CD4-positive, CD25-positive, alpha-beta regulatory T cell (primary cell): Measurements from ENCODE around the gene UNK. TPM values are rescaled to one million over a fixed set of nuclear protein-coding genes. Genes with fewer than 3 reads are reported as not detected.

ENCODE experiments used
- ATAC-seq, 2 donors: fragments of 150-1000 bp; cut with Tn5 transposase; one replicate each; pipeline ENCODE4 v1.10.0; 2021; ENCODE audit warnings: low read depth in 2 of 2, moderate number of reproducible peaks in 2 of 2, moderate library complexity in 1 of 2
- DNase-seq, 3 donors: peaks; one replicate each; pipeline versions ENCODE4 v3.0.0 to v3.0.0-alpha.2; 2012 to 2022; ENCODE audit warnings: mixed read lengths in 1 of 3
- H3K27ac ChIP-seq: one replicate; pipeline ENCODE4 v1.7.0; 2013; ENCODE audit warnings: mild to moderate bottlenecking, low read length; ENCODE audit not compliant: insufficient read depth, poor library complexity, severe bottlenecking
- H3K27me3 ChIP-seq: one replicate; pipeline ENCODE4 v1.7.0; 2013; ENCODE audit warnings: low read length; ENCODE audit not compliant: control insufficient read depth, insufficient read depth
- H3K36me3 ChIP-seq: one replicate; pipeline ENCODE4 v1.7.0; 2013; ENCODE audit warnings: mild to moderate bottlenecking, low read length, moderate library complexity; ENCODE audit not compliant: control insufficient read depth, insufficient read depth
- H3K4me1 ChIP-seq: 2 replicates; pipeline ENCODE4 v1.7.0; 2013; ENCODE audit warnings: mild to moderate bottlenecking, low read length; ENCODE audit not compliant: insufficient read depth, control insufficient read depth, poor library complexity, severe bottlenecking
- H3K4me3 ChIP-seq: one replicate; pipeline ENCODE4 v1.7.0; 2013; ENCODE audit warnings: low read depth, mild to moderate bottlenecking, low read length, moderate library complexity
- H3K9me3 ChIP-seq, 2 experiments: 1 replicate in 1 of 2; 2 replicates in 1 of 2; pipeline ENCODE4 v1.7.0; 2013; ENCODE audit warnings: low read length in 2 of 2, mild to moderate bottlenecking in 1 of 2, moderate library complexity in 1 of 2; ENCODE audit not compliant: control insufficient read depth in 2 of 2
- H3K27ac Mint-ChIP-seq, 3 donors: one replicate each; pipeline ENCODE4 v1.8.0; 2020 to 2022; ENCODE audit warnings: mild to moderate bottlenecking in 3 of 3, mixed read lengths in 3 of 3, moderate library complexity in 2 of 3
- H3K27me3 Mint-ChIP-seq: one replicate; pipeline ENCODE4 v1.8.0; 2022; ENCODE audit warnings: mild to moderate bottlenecking, mixed read lengths
- H3K36me3 Mint-ChIP-seq: one replicate; pipeline ENCODE4 v1.8.0; 2020; ENCODE audit warnings: mixed read lengths
- H3K4me1 Mint-ChIP-seq, 4 donors: one replicate each; pipeline ENCODE4 v1.8.0; 2020 to 2022; ENCODE audit warnings: mixed read lengths in 4 of 4, mild to moderate bottlenecking in 1 of 4
- H3K4me3 Mint-ChIP-seq, 4 donors: one replicate each; pipeline ENCODE4 v1.8.0; 2020 to 2022; ENCODE audit warnings: mild to moderate bottlenecking in 4 of 4, mixed read lengths in 4 of 4, moderate library complexity in 3 of 4
- H3K9me3 Mint-ChIP-seq, 7 donors: one replicate each; pipeline ENCODE4 v1.8.0; 2020 to 2022; ENCODE audit warnings: mixed read lengths in 7 of 7, mild to moderate bottlenecking in 3 of 7, moderate library complexity in 2 of 7
- polyA plus RNA-seq, 4 donors: library from polyadenylated mRNA; unstranded; fragments of 300-500 nt; fragmentation: Illumina TruSeq; gene quantifications; one replicate each; pipeline ENCODE4 v1.2.3, GENCODE V29; 2021
- total RNA-seq: library from RNA; stranded (reverse); gene quantifications from one replicate; pipeline ENCODE4 v1.2.3, GENCODE V29; 2022

UNK gene
- total and polyA plus RNA-seq, 5 donors from 2014 or later = 15.3 to 33.9 (median 24.2) TPM

DNA sequence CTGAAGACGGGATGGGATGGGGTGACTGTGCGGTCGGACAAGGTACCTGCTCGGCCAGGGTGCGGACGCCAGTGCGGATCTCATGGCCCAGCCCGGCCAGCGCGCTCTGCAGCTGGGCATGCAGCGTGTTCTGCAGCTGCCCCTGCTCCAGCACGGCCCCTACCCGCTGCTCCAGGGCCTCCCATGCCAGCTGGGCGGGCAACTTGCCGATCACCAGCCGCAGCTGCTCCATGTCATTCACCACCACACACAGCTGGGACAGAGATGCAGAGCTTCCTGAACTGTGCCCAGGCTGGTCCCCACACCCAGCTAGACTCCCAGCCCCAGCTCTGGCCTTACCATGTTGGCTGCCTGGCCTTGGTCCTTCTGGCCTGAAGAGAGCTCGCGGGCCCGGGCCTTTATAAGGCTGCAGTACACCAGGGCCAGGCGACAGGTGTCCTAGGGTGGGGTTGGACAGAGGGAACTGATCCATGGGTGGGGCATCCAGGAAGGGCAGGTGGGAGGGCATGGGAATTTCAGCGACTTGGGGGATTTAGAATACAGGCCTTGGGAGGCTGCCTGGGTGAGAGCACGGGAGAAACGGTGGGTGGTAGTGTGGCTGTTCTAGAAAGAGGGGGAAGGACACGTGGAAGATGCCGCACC lies 49.8 kb downstream of the UNK start:
- ATAC-seq = no peak
- Mint-ChIP-seq H3K9me3 (no peaks in the 10 kb centered on the region), H3K27ac (peak overlapping the region; percentile 60 to 94 (median 92)), H3K4me3 (peak overlapping the region in 1 of 4 donors; percentile 50), H3K36me3 (peaks cover 9% of the 10 kb centered on the region), H3K4me1 (peaks cover 4 to 36% (median 20%) of the 10 kb centered on the region in 4 donors), H3K27me3 (no peaks in the 10 kb centered on the region)
- Histone ChIP-seq H3K4me1 (peaks cover 30% of the 10 kb centered on the region), H3K27ac (peak overlapping the region; percentile 89), H3K27me3 (no peaks in the 10 kb centered on the region), H3K9me3 (no peaks in the 10 kb centered on the region), H3K4me3 (no peak overlapping the region), H3K36me3 (peaks cover 61% of the 10 kb centered on the region)
- DNase-seq = no peak

- Mint-ChIP-seq H3K9me3 (no peaks in the 10 kb centered on the region), H3K36me3 (peaks cover 9% of the 10 kb centered on the region), H3K4me3 (peak overlapping the region in 1 of 4 donors; percentile 49), H3K27ac (peak overlapping the region in 2 of 3 donors; percentile 29 to 87), H3K27me3 (no peaks in the 10 kb centered on the region), H3K4me1 (peaks cover 4 to 37% (median 20%) of the 10 kb centered on the region in 4 donors)
- Histone ChIP-seq H3K4me1 (peaks cover 30% of the 10 kb centered on the region), H3K27me3 (no peaks in the 10 kb centered on the region), H3K36me3 (peaks cover 63% of the 10 kb centered on the region), H3K4me3 (no peak overlapping the region), H3K9me3 (no peaks in the 10 kb centered on the region), H3K27ac (peak overlapping the region; percentile 89)
- no peak for DNase-seq
- ATAC-seq = no peak
Observed at GRCh38 chr17:75834928-75835653, 50.5 kb downstream of the UNK start.

- peak overlapping the region in 1 of 3 donors; percentile 87 for H3K27ac Mint-ChIP-seq
- Histone ChIP-seq H3K4me1 (peaks cover 30% of the 10 kb centered on the region), H3K9me3 (no peaks in the 10 kb centered on the region), H3K27me3 (no peaks in the 10 kb centered on the region), H3K27ac (no peak overlapping the region), H3K36me3 (peaks cover 63% of the 10 kb centered on the region), H3K4me3 (no peak overlapping the region)
- ATAC-seq (no peak), DNase-seq (no peak)
- peaks cover 9% of the 10 kb centered on the region for H3K36me3 Mint-ChIP-seq
- peaks cover 4 to 37% (median 20%) of the 10 kb centered on the region in 4 donors for H3K4me1 Mint-ChIP-seq
- no peak overlapping the region for H3K4me3 Mint-ChIP-seq
- no peaks in the 10 kb centered on the region for H3K27me3 Mint-ChIP-seq
- H3K9me3 Mint-ChIP-seq = no peaks in the 10 kb centered on the region
Observed at GRCh38 chr17:75835654-75835987, 51.0 kb downstream of the UNK start.

DNA sequence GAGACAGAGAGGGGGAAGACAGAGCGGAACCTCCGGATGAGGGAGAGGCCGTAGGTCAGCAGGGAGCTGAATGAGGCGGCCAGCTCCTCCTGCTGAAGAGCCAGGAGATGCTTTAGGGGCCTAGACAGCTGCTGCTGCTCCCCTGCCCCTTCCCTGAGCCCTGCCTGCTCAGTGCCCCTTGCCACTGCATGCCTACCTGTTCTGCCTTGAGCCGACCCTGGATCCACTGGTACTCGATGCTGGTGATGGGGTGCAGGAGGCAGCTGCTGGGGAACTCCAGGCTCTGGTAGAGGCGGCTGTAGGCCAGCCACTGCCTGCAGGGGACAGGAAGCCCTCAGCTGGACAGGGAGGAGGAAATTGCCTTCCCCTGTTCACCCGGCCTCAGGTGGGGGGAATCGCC lies 52.0 kb downstream of the UNK start:
- no peak for ATAC-seq
- Histone ChIP-seq H3K4me1 (peaks cover 33% of the 10 kb centered on the region), H3K9me3 (no peaks in the 10 kb centered on the region), H3K27me3 (no peaks in the 10 kb centered on the region), H3K36me3 (peaks cover 60% of the 10 kb centered on the region), H3K4me3 (no peak overlapping the region), H3K27ac (no peak overlapping the region)
- Mint-ChIP-seq H3K27me3 (no peaks in the 10 kb centered on the region), H3K4me3 (no peak overlapping the region), H3K27ac (no peak overlapping the region), H3K9me3 (no peaks in the 10 kb centered on the region), H3K4me1 (peaks cover 4 to 37% (median 20%) of the 10 kb centered on the region in 4 donors), H3K36me3 (peaks cover 9% of the 10 kb centered on the region)
- no peak for DNase-seq

GRCh38 chr17:75837899-75838298 lies 53.3 kb downstream of the UNK start:
- H3K9me3 Mint-ChIP-seq = no peaks in the 10 kb centered on the region
- no peaks in the 10 kb centered on the region for H3K9me3 ChIP-seq
- peaks cover 5% of the 10 kb centered on the region for H3K36me3 Mint-ChIP-seq
- DNase-seq = no peak
- H3K4me1 ChIP-seq = peaks cover 32% of the 10 kb centered on the region
- no peak overlapping the region for H3K27ac ChIP-seq
- no peak overlapping the region for H3K4me3 ChIP-seq
- no peaks in the 10 kb centered on the region for H3K27me3 ChIP-seq
- H3K4me3 Mint-ChIP-seq = no peak overlapping the region
- H3K4me1 Mint-ChIP-seq = peaks cover 4 to 32% (median 13%) of the 10 kb centered on the region in 4 donors
- H3K27me3 Mint-ChIP-seq = no peaks in the 10 kb centered on the region
- no peak for ATAC-seq
- H3K36me3 ChIP-seq = peaks cover 61% of the 10 kb centered on the region
- H3K27ac Mint-ChIP-seq = peak overlapping the region in 1 of 3 donors; percentile 79

- Histone ChIP-seq H3K27ac (no peak overlapping the region), H3K4me1 (peaks cover 31% of the 10 kb centered on the region), H3K4me3 (no peak overlapping the region), H3K27me3 (no peaks in the 10 kb centered on the region), H3K9me3 (no peaks in the 10 kb centered on the region), H3K36me3 (peaks cover 61% of the 10 kb centered on the region)
- no peak for ATAC-seq
- peaks cover 1% of the 10 kb centered on the region for H3K36me3 Mint-ChIP-seq
- peaks cover 1 to 31% (median 9%) of the 10 kb centered on the region in 4 donors for H3K4me1 Mint-ChIP-seq
- no peaks in the 10 kb centered on the region for H3K27me3 Mint-ChIP-seq
- DNase-seq = no peak
- no peaks in the 10 kb centered on the region for H3K9me3 Mint-ChIP-seq
- no peak overlapping the region for H3K27ac Mint-ChIP-seq
- peak overlapping the region in 1 of 4 donors; percentile 21 for H3K4me3 Mint-ChIP-seq
Observed at GRCh38 chr17:75838410-75838809, 53.8 kb downstream of the UNK start.

- no peaks in the 10 kb centered on the region for H3K27me3 ChIP-seq
- H3K27ac Mint-ChIP-seq = no peak overlapping the region
- no peak overlapping the region for H3K27ac ChIP-seq
- ATAC-seq (no peak), DNase-seq (no peak)
- peak overlapping the region in 1 of 4 donors; percentile 47 for H3K4me3 Mint-ChIP-seq
- no peaks in the 10 kb centered on the region for H3K27me3 Mint-ChIP-seq
- H3K36me3 Mint-ChIP-seq = no peaks in the 10 kb centered on the region
- H3K9me3 Mint-ChIP-seq = no peaks in the 10 kb centered on the region
- peaks cover 46% of the 10 kb centered on the region for H3K36me3 ChIP-seq
- peaks cover 36% of the 10 kb centered on the region for H3K4me1 ChIP-seq
- H3K4me3 ChIP-seq = no peak overlapping the region
- no peaks in the 10 kb centered on the region for H3K9me3 ChIP-seq
- H3K4me1 Mint-ChIP-seq = peaks cover 0 to 26% (median 0%) of the 10 kb centered on the region in 4 donors
Observed at GRCh38 chr17:75839942-75840798, 55.6 kb downstream of the UNK start.
